ENCODE measurements around the gene PECR. TPM values are rescaled to one million over a fixed set of nuclear protein-coding genes. Genes with fewer than 3 reads are reported as not detected.

PECR gene
- total RNA-seq, 2 donors from 2014 or later = 20.2 to 26.6 TPM

GRCh38 chr2:216044883-216045486 is 36.6 kb downstream of the PECR start:
- no peak for DNase-seq
- ATAC-seq = no peak
- intact Hi-C loops (cut with DNase I, micrococcal nuclease) = no loop called here

- no peak for ATAC-seq
- no peak for DNase-seq
- intact Hi-C loops (cut with DNase I, micrococcal nuclease) = no loop called here
These were observed 37.7 kb downstream of the PECR start for GRCh38 chr2:216043949-216044348.

GRCh38 chr2:216041438-216041837 is 40.2 kb downstream of the PECR start:
- intact Hi-C loops (cut with DNase I, micrococcal nuclease) = no loop called here
- DNase-seq (no peak), ATAC-seq (no peak)

GRCh38 chr2:216039918-216040317 is 41.7 kb downstream of the PECR start:
- no peak for DNase-seq
- ATAC-seq = no peak
- intact Hi-C loops (cut with DNase I, micrococcal nuclease) = no loop called here

- intact Hi-C loops (cut with DNase I, micrococcal nuclease) = no loop called here
- ATAC-seq (peak; percentile 71), DNase-seq (peak; percentile 38 to 75)
These were observed 47.5 kb downstream of the PECR start for GRCh38 chr2:216034065-216034464.

- intact Hi-C loops (cut with DNase I, micrococcal nuclease) = no loop called here
- ATAC-seq = no peak
- no peak for DNase-seq
These were observed 48.2 kb downstream of the PECR start for GRCh38 chr2:216033403-216033802.

GRCh38 chr2:216031960-216032689 is 49.5 kb downstream of the PECR start:
- DNase-seq (no peak), ATAC-seq (no peak)
- intact Hi-C loops (cut with DNase I, micrococcal nuclease) = no loop called here

GRCh38 chr2:216030216-216030615 is 51.4 kb downstream of the PECR start:
- intact Hi-C loops (cut with DNase I, micrococcal nuclease) = no loop called here
- no peak for DNase-seq
- no peak for ATAC-seq

- no peak for ATAC-seq
- no peak for DNase-seq
- intact Hi-C loops (cut with DNase I, micrococcal nuclease) = no loop called here
These were observed 52.0 kb downstream of the PECR start for GRCh38 chr2:216029416-216030129.

GRCh38 chr2:216024779-216025336 is 56.8 kb downstream of the PECR start:
- DNase-seq = no peak
- ATAC-seq = no peak
- intact Hi-C loops (cut with DNase I, micrococcal nuclease) = no loop called here

GRCh38 chr2:216023055-216023648 is 58.5 kb downstream of the PECR start:
- ATAC-seq = peak; percentile 81
- peak in 1 of 2 donors; percentile 49 for DNase-seq
- intact Hi-C loops (cut with DNase I, micrococcal nuclease) = no loop called here

GRCh38 chr2:216021768-216022565 is 59.6 kb downstream of the PECR start:
- intact Hi-C loops (cut with DNase I, micrococcal nuclease) = no loop called here
- ATAC-seq (no peak), DNase-seq (no peak)

GRCh38 chr2:216018709-216019108 is 62.9 kb downstream of the PECR start:
- no peak for ATAC-seq

GRCh38 chr2:216017365-216017764 is 64.2 kb downstream of the PECR start:
- DNase-seq = no peak
- no peak for ATAC-seq
- intact Hi-C loops (cut with DNase I, micrococcal nuclease) = no loop called here

More at GRCh38 chr2:216018709-216019108, 62.9 kb downstream of the PECR start:
- intact Hi-C loops (cut with DNase I, micrococcal nuclease) = no loop called here
- DNase-seq = no peak

GRCh38 chr2:216016581-216016980 is 65.0 kb downstream of the PECR start:
- intact Hi-C loops (cut with DNase I, micrococcal nuclease) = no loop called here

GRCh38 chr2:216015722-216016464 is 65.7 kb downstream of the PECR start:
- no peak for DNase-seq
- intact Hi-C loops (cut with DNase I, micrococcal nuclease) = no loop called here
- no peak for ATAC-seq

More at GRCh38 chr2:216016581-216016980, 65.0 kb downstream of the PECR start:
- no peak for ATAC-seq
- DNase-seq = no peak

GRCh38 chr2:216014986-216015385 is 66.6 kb downstream of the PECR start:
- intact Hi-C loops (cut with DNase I, micrococcal nuclease) = no loop called here
- no peak for DNase-seq

GRCh38 chr2:216014006-216014405 is 67.6 kb downstream of the PECR start:
- intact Hi-C loops (cut with DNase I, micrococcal nuclease) = no loop called here
- no peak for ATAC-seq
- DNase-seq = no peak

More at GRCh38 chr2:216014986-216015385, 66.6 kb downstream of the PECR start:
- no peak for ATAC-seq

Data from left colon (tissue), 2 donors.